Activated CD8-positive, alpha-beta T cell treated with anti-CD3 and anti-CD28 coated beads for 36 hours (primary cell): ENCODE measurements around the gene OXGR1. TPM values are rescaled to one million over a fixed set of nuclear protein-coding genes. Genes with fewer than 3 reads are reported as not detected.

ENCODE experiments used
- ATAC-seq: fragments of 200-7000 bp; cut with Tn5 transposase; one replicate; pipeline ENCODE4 v1.10.0; 2021; ENCODE audit warnings: mild to moderate bottlenecking, moderate library complexity
- CTCF ChIA-PET: fragments of 350-600 bp; sonication (Branson Sonifier 250); formaldehyde crosslinking; loops from one replicate; lab custom pipeline; 2021; ENCODE audit warnings: antibody characterized with exemption; lab: Charles Lee
- POLR2A ChIA-PET: fragments of 350-600 bp; sonication (Branson Sonifier 250); formaldehyde crosslinking; loops from one replicate; lab custom pipeline; 2021; ENCODE audit warnings: antibody characterized with exemption; lab: Charles Lee
- DNase-seq: peaks from one replicate; pipeline ENCODE4 v3.0.0-alpha.2; 2020
- H3K27ac Mint-ChIP-seq: one replicate; pipeline ENCODE4 v1.8.0; 2021; ENCODE audit warnings: mild to moderate bottlenecking, mixed read lengths
- H3K27me3 Mint-ChIP-seq: one replicate; pipeline ENCODE4 v1.8.0; 2021; ENCODE audit warnings: mixed read lengths
- H3K36me3 Mint-ChIP-seq: one replicate; pipeline ENCODE4 v1.8.0; 2021; ENCODE audit warnings: low read depth, mixed read lengths
- H3K4me1 Mint-ChIP-seq: one replicate; pipeline ENCODE4 v1.8.0; 2021; ENCODE audit warnings: low read depth, mixed read lengths
- H3K4me3 Mint-ChIP-seq: one replicate; pipeline ENCODE4 v1.8.0; 2021; ENCODE audit warnings: mild to moderate bottlenecking, moderate library complexity, mixed read lengths
- H3K9me3 Mint-ChIP-seq: one replicate; pipeline ENCODE4 v1.8.0; 2021; ENCODE audit warnings: mixed read lengths
- CTCF ChIP-seq: fragments of 200-600 bp; IDR thresholded peaks from one replicate; pipeline ENCODE4 v1.8.0; 2022; ENCODE audit warnings: antibody characterized with exemption, mild to moderate bottlenecking
- intact Hi-C: fragments of 100-400 bp; cut with micrococcal nuclease; formaldehyde crosslinking; loops from one replicate; pipeline ENCODE4 v1.10.0; 2022
- total RNA-seq, 2 experiments: library from RNA; stranded (reverse); gene quantifications; one replicate each; pipeline ENCODE4 v1.2.3, GENCODE V29; 2021

OXGR1 gene
- total RNA-seq, 2 experiments from 2014 or later: not detected

DNA sequence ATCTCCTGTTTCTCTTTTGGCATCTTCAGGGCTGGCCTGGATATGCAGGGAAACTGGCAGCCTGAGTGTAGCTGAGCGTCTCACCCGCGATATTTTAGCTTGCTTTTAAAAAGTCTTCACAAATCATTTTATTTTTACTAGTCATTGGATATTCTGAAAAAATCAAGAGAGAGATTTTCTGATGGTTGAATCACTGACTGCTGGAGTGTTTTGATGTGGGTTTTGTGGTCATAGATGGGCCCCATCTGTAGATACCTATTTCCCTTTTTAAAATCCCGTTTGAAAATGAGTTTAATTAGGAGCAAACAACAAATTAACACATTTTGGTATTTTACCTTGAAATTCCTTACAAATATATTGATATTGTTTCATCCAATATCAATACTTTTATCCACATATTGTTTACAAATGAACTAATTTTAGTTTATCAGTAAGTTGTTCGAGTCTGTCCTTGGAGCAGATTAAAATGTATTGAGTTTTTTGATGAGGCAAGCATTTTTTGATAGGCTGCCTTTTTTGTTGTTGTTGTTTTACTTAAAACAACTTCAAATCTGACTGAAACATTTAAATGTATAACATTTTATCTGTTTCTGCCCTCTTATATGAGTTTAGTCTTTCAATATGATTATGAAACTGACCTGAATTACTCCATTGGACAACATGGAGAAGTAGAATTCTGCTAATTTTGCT lies 21.5 kb upstream of the OXGR1 start:
- Mint-ChIP-seq H3K9me3 (peaks cover 2% of the 10 kb centered on the region), H3K4me1 (peaks cover 5% of the 10 kb centered on the region), H3K27me3 (peaks cover 40% of the 10 kb centered on the region), H3K4me3 (no peak overlapping the region), H3K36me3 (no peaks in the 10 kb centered on the region), H3K27ac (no peak overlapping the region)
- CTCF ChIA-PET: interaction anchor here (1.0 to 1.4 kb wide), 3 partner anchors 13 to 329 kb away, joined by 3 to 4 read pairs (median 4); no protein-coding TSS in a partner anchor
- intact Hi-C loops: no loop called here
- TF ChIP-seq CTCF: no peak
- ATAC-seq (no peak), DNase-seq (peak; percentile 36)
- POLR2A ChIA-PET: no interaction called here

DNA sequence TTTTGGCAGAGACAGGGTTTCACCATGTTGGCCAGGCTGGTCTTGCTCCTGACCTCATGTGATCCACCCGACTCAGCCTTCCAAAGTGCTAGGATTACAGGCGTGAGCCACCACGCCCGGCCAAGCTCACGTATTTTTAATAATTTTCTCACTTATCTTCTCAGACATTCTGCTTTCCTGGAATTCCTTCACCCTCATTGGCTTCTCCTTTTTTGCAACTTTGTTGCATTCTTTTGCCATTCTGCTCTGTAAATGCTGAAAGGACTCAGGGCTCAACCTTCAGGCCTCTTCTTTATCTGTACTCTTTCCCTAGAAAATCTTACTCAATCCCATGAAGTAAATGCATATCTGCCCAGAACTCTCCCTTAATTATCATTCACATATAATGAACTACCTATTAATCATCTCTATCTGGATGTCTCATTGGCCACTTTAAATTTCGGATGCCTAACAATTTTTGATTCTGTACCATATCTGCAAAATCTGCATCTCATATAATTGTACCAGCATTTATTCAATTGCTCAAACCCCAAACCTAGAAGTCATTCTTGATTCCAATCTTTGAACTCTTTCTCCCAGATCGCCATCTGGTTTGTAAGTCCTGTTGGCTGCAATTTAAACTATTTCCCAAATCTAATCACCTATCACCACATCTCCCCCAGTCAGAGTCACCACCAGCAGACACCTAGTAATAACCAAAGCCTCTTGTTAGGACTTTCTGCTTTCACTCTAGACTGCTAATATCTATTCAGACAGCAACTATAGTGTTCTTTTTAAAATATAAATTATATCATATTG lies 18.2 kb upstream of the OXGR1 start:
- Mint-ChIP-seq H3K27ac (no peak overlapping the region), H3K27me3 (peaks cover 33% of the 10 kb centered on the region), H3K9me3 (peaks cover 2% of the 10 kb centered on the region), H3K4me1 (peaks cover 5% of the 10 kb centered on the region), H3K4me3 (no peak overlapping the region), H3K36me3 (no peaks in the 10 kb centered on the region)
- DNase-seq: no peak
- CTCF ChIA-PET: no interaction called here
- POLR2A ChIA-PET: no interaction called here
- TF ChIP-seq CTCF: no peak
- no peak for ATAC-seq
- intact Hi-C loops: no loop called here

- Mint-ChIP-seq H3K27me3 (peaks cover 34% of the 10 kb centered on the region), H3K27ac (no peak overlapping the region), H3K36me3 (no peaks in the 10 kb centered on the region), H3K4me3 (no peak overlapping the region), H3K9me3 (peaks cover 2% of the 10 kb centered on the region), H3K4me1 (peaks cover 5% of the 10 kb centered on the region)
- intact Hi-C loops: no loop called here
- ATAC-seq (no peak), DNase-seq (no peak)
- no peak for TF ChIP-seq CTCF
- ChIA-PET POLR2A (no interaction called here), CTCF (no interaction called here)
Observed at GRCh38 chr13:97011446-97012131, 17.3 kb upstream of the OXGR1 start.

DNA sequence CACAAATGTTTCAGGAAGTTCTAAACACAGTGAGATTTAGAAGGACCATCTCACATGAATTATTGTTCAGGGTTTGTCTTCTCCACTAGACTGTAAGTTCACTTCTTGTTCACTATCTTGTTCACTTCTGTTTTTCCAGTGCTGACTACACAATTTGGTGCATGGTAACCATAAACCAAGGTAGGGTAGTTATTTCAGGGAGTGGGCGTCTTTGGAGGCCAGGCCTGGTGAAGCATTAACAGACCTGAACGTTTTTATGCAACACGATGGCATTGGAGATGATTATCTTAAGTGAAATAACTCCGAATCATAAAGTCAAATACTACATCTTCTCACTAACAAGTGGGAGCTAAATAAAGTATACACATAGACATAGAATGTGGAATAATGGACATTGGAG lies 14.4 kb upstream of the OXGR1 start:
- no peak overlapping the region for H3K4me3 Mint-ChIP-seq
- peaks cover 28% of the 10 kb centered on the region for H3K27me3 Mint-ChIP-seq
- no peak for TF ChIP-seq CTCF
- CTCF ChIA-PET: no interaction called here
- POLR2A ChIA-PET: no interaction called here
- H3K4me1 Mint-ChIP-seq: no peaks in the 10 kb centered on the region
- no peak overlapping the region for H3K27ac Mint-ChIP-seq
- no peak for DNase-seq
- no peak for ATAC-seq
- H3K9me3 Mint-ChIP-seq: no peaks in the 10 kb centered on the region
- H3K36me3 Mint-ChIP-seq: no peaks in the 10 kb centered on the region
- intact Hi-C loops: no loop called here
